Stimulated activated effector memory CD8-positive, alpha-beta T cell treated with anti-CD3 and anti-CD28 coated beads, Interleukin-12 subunit alpha, Interleukin-12 subunit beta, amount 100 ng/mL, for 72 hours (primary cell): ENCODE data around the gene GUCY1A1.

Experiments used
- ATAC-seq: fragments of 150-1000 bp; cut with Tn5 transposase; 2 replicates; pipeline ENCODE4 v1.10.0; 2021
- DNase-seq, 2 donors: peaks; one replicate each; pipeline ENCODE4 v3.0.0; 2021 to 2022; ENCODE audit warnings: low spot score in 2 of 2
- H3K27ac Mint-ChIP-seq: one replicate; pipeline ENCODE4 v1.8.0; 2022; ENCODE audit warnings: mild to moderate bottlenecking, mixed read lengths
- H3K36me3 Mint-ChIP-seq: one replicate; pipeline ENCODE4 v1.8.0; 2022; ENCODE audit warnings: mild to moderate bottlenecking, mixed read lengths
- H3K4me1 Mint-ChIP-seq: one replicate; pipeline ENCODE4 v1.8.0; 2022; ENCODE audit warnings: mixed read lengths
- H3K4me3 Mint-ChIP-seq: one replicate; pipeline ENCODE4 v1.8.0; 2022; ENCODE audit warnings: mild to moderate bottlenecking, mixed read lengths
- H3K9me3 Mint-ChIP-seq: one replicate; pipeline ENCODE4 v1.8.0; 2022; ENCODE audit warnings: mixed read lengths

The GUCY1A1 gene

GRCh38 chr4:155666344-155667221, at the start of gene GUCY1A1:
Gene GUCY1A1 (plus strand): TSS chr4:155666848. CDS start chr4:155696868, 30,020 bp downstream.
- Mint-ChIP-seq H3K36me3 (no peaks in the 10 kb centered on the region), H3K4me1 (peaks cover 7% of the 10 kb centered on the region), H3K27ac (no peak within 1 kb of the TSS), H3K9me3 (no peaks in the 10 kb centered on the region), H3K4me3 (peak within 1 kb of the TSS; percentile 47)
- no peak for DNase-seq
- ATAC-seq = no peak

- Mint-ChIP-seq H3K4me3 (no peak overlapping the region), H3K36me3 (no peaks in the 10 kb centered on the region), H3K9me3 (no peaks in the 10 kb centered on the region), H3K27ac (no peak overlapping the region), H3K4me1 (no peaks in the 10 kb centered on the region)
- ATAC-seq (no peak), DNase-seq (no peak)
Observed at GRCh38 chr4:155617296-155617695, 49.4 kb upstream of the GUCY1A1 start.

- no peak overlapping the region for H3K4me3 Mint-ChIP-seq
- no peaks in the 10 kb centered on the region for H3K9me3 Mint-ChIP-seq
- ATAC-seq (no peak), DNase-seq (no peak)
- no peak overlapping the region for H3K27ac Mint-ChIP-seq
- no peaks in the 10 kb centered on the region for H3K36me3 Mint-ChIP-seq
- no peaks in the 10 kb centered on the region for H3K4me1 Mint-ChIP-seq
Observed at GRCh38 chr4:155618183-155618838, 48.3 kb upstream of the GUCY1A1 start.

- peaks cover 4% of the 10 kb centered on the region for H3K9me3 Mint-ChIP-seq
Observed at GRCh38 chr4:155620637-155621036, 46.0 kb upstream of the GUCY1A1 start.

GRCh38 chr4:155624478-155624877, 42.2 kb upstream of the GUCY1A1 start:
- no peaks in the 10 kb centered on the region for H3K4me1 Mint-ChIP-seq
- no peaks in the 10 kb centered on the region for H3K36me3 Mint-ChIP-seq
- ATAC-seq (no peak), DNase-seq (no peak)
- H3K4me3 Mint-ChIP-seq = no peak overlapping the region
- H3K27ac Mint-ChIP-seq = no peak overlapping the region
- H3K9me3 Mint-ChIP-seq = peaks cover 9% of the 10 kb centered on the region

More at GRCh38 chr4:155620637-155621036, 46.0 kb upstream of the GUCY1A1 start:
- no peak overlapping the region for H3K27ac Mint-ChIP-seq
- DNase-seq (no peak), ATAC-seq (no peak)
- no peaks in the 10 kb centered on the region for H3K36me3 Mint-ChIP-seq
- no peak overlapping the region for H3K4me3 Mint-ChIP-seq
- H3K4me1 Mint-ChIP-seq = no peaks in the 10 kb centered on the region

- no peaks in the 10 kb centered on the region for H3K36me3 Mint-ChIP-seq
- H3K9me3 Mint-ChIP-seq = peaks cover 9% of the 10 kb centered on the region
- no peak for ATAC-seq
- H3K4me3 Mint-ChIP-seq = no peak overlapping the region
- H3K4me1 Mint-ChIP-seq = no peaks in the 10 kb centered on the region
- no peak overlapping the region for H3K27ac Mint-ChIP-seq
- DNase-seq = no peak
Observed at GRCh38 chr4:155626561-155626960, 40.1 kb upstream of the GUCY1A1 start.

- Mint-ChIP-seq H3K36me3 (no peaks in the 10 kb centered on the region), H3K4me1 (no peaks in the 10 kb centered on the region), H3K4me3 (no peak overlapping the region), H3K27ac (no peak overlapping the region), H3K9me3 (peaks cover 5% of the 10 kb centered on the region)
- no peak for DNase-seq
- no peak for ATAC-seq
Observed at GRCh38 chr4:155629183-155629825, 37.3 kb upstream of the GUCY1A1 start.

- no peaks in the 10 kb centered on the region for H3K36me3 Mint-ChIP-seq
- H3K27ac Mint-ChIP-seq = no peak overlapping the region
- DNase-seq (no peak), ATAC-seq (no peak)
- no peak overlapping the region for H3K4me3 Mint-ChIP-seq
- peaks cover 8% of the 10 kb centered on the region for H3K9me3 Mint-ChIP-seq
- H3K4me1 Mint-ChIP-seq = no peaks in the 10 kb centered on the region
Observed at GRCh38 chr4:155629956-155630355, 36.7 kb upstream of the GUCY1A1 start.

- ATAC-seq (no peak), DNase-seq (no peak)
- Mint-ChIP-seq H3K27ac (no peak overlapping the region), H3K4me3 (no peak overlapping the region), H3K9me3 (peaks cover 9% of the 10 kb centered on the region), H3K4me1 (no peaks in the 10 kb centered on the region), H3K36me3 (no peaks in the 10 kb centered on the region)
Observed at GRCh38 chr4:155632310-155632840, 34.3 kb upstream of the GUCY1A1 start.

- Mint-ChIP-seq H3K9me3 (peaks cover 10% of the 10 kb centered on the region), H3K4me3 (no peak overlapping the region), H3K4me1 (no peaks in the 10 kb centered on the region), H3K36me3 (no peaks in the 10 kb centered on the region), H3K27ac (no peak overlapping the region)
- DNase-seq (no peak), ATAC-seq (no peak)
Observed at GRCh38 chr4:155638195-155638965, 28.3 kb upstream of the GUCY1A1 start.

- Mint-ChIP-seq H3K36me3 (no peaks in the 10 kb centered on the region), H3K27ac (no peak overlapping the region), H3K9me3 (peaks cover 7% of the 10 kb centered on the region), H3K4me1 (no peaks in the 10 kb centered on the region), H3K4me3 (no peak overlapping the region)
- DNase-seq (no peak), ATAC-seq (no peak)
Observed at GRCh38 chr4:155639704-155640523, 26.7 kb upstream of the GUCY1A1 start.

GRCh38 chr4:155640751-155641150, 25.9 kb upstream of the GUCY1A1 start:
- Mint-ChIP-seq H3K27ac (no peak overlapping the region), H3K36me3 (no peaks in the 10 kb centered on the region), H3K4me1 (no peaks in the 10 kb centered on the region), H3K4me3 (no peak overlapping the region), H3K9me3 (peaks cover 5% of the 10 kb centered on the region)
- DNase-seq (no peak), ATAC-seq (no peak)

- Mint-ChIP-seq H3K27ac (no peak overlapping the region), H3K4me3 (no peak overlapping the region), H3K36me3 (no peaks in the 10 kb centered on the region), H3K4me1 (no peaks in the 10 kb centered on the region), H3K9me3 (peaks cover 5% of the 10 kb centered on the region)
- DNase-seq (no peak), ATAC-seq (no peak)
Observed at GRCh38 chr4:155643087-155643486, 23.6 kb upstream of the GUCY1A1 start.

GRCh38 chr4:155646001-155646400, 20.6 kb upstream of the GUCY1A1 start:
- Mint-ChIP-seq H3K4me3 (no peak overlapping the region), H3K27ac (no peak overlapping the region), H3K4me1 (no peaks in the 10 kb centered on the region), H3K36me3 (no peaks in the 10 kb centered on the region), H3K9me3 (peaks cover 1% of the 10 kb centered on the region)
- ATAC-seq (no peak), DNase-seq (no peak)
